GM12878 (cell line): ENCODE data around the gene DENND2C. TPM values are rescaled to one million over a fixed set of nuclear protein-coding genes. Genes with fewer than 3 reads are reported as not detected.

Experiments used
- ATAC-seq: fragments of 200-7000 bp; cut with Tn5 transposase; 3 replicates; pipeline ENCODE4 v1.9.1; 2020; ENCODE audit warnings: mild to moderate bottlenecking, moderate library complexity
- BruUV-seq: library from RNA; stranded (reverse); fragments of 400-500 nt; replicated peaks from 2 replicates; lab custom pipeline; 2021; lab: Mats Ljungman, UMichigan
- CTCF ChIA-PET: fragments of 300-600 bp; sonication (Branson Sonifier 250); formaldehyde crosslinking; extraction: SDS; loops from one replicate; lab custom pipeline; 2021; ENCODE audit warnings: inconsistent platforms; lab: Yijun Ruan, JAX
- POLR2A ChIA-PET: fragments of 350-600 bp; formaldehyde crosslinking; extraction: SDS; loops from one replicate; lab custom pipeline; 2021; ENCODE audit warnings: inconsistent platforms; lab: Charles Lee
- RAD21 ChIA-PET: fragments of 300-600 bp; sonication (Branson Sonifier 250); formaldehyde crosslinking; loops from one replicate; lab custom pipeline; 2023; ENCODE audit warnings: antibody characterized with exemption; ENCODE audit not compliant: unreplicated experiment; lab: Charles Lee
- SMC1A ChIA-PET: fragments of 300-600 bp; sonication (Branson Sonifier 250); formaldehyde crosslinking; loops from one replicate; lab custom pipeline; 2023; ENCODE audit not compliant: unreplicated experiment, uncharacterized antibody; lab: Charles Lee
- DNase-seq: peaks from one replicate; pipeline ENCODE4 v3.0.0-alpha.2; 2011; ENCODE audit warnings: low read depth, low spot score
- FAIRE-seq: peaks from 3 replicates; lab custom pipeline; 2011; peaks lifted over from hg19 to GRCh38; lab: Jason Lieb, UNC
- H2AFZ ChIP-seq: 2 replicates; pipeline ENCODE4 v1.6.0; 2011; ENCODE audit warnings: low read depth, low read length, control low read depth; ENCODE audit not compliant: control insufficient read depth
- H3K27ac ChIP-seq: 2 replicates; pipeline ENCODE4 v1.5.1; 2011; ENCODE audit warnings: control low read depth; ENCODE audit not compliant: control insufficient read depth, insufficient read depth
- H3K27me3 ChIP-seq, 2 experiments: replicated peaks in 1 of 2; 2 replicates each; pipeline versions ENCODE4 v1.6.0 to v1.6.1; 2011; ENCODE audit warnings: low read length in 1 of 2; ENCODE audit not compliant: control insufficient read depth in 2 of 2, insufficient read depth in 2 of 2
- H3K36me3 ChIP-seq, 2 experiments: 2 replicates each; pipeline ENCODE4 v1.5.1; 2011; ENCODE audit warnings: low read length in 1 of 2; ENCODE audit not compliant: control insufficient read depth in 2 of 2, insufficient read depth in 2 of 2
- H3K4me1 ChIP-seq: 2 replicates; pipeline ENCODE4 v1.6.1; 2011; ENCODE audit warnings: mild to moderate bottlenecking, low read length, moderate library complexity, mixed read lengths; ENCODE audit not compliant: control insufficient read depth, insufficient read depth
- H3K4me2 ChIP-seq: 2 replicates; pipeline ENCODE4 v1.6.0; 2011; ENCODE audit warnings: control low read depth; ENCODE audit not compliant: control insufficient read depth, insufficient read depth
- H3K4me3 ChIP-seq: fragments of 200-600 bp; sonication (generic); 2 replicates; pipeline ENCODE4 v1.5.1; 2016
- H3K79me2 ChIP-seq: 2 replicates; pipeline ENCODE4 v1.6.0; 2011; ENCODE audit warnings: low read length; ENCODE audit not compliant: control insufficient read depth, insufficient read depth
- H3K9ac ChIP-seq: 2 replicates; pipeline ENCODE4 v1.8.0; 2011; ENCODE audit warnings: low read length, control low read depth, mixed read lengths; ENCODE audit not compliant: control insufficient read depth, insufficient read depth
- H3K9me3 ChIP-seq: replicated peaks from 3 replicates; pipeline ENCODE4 v1.5.1; 2011; ENCODE audit warnings: mild to moderate bottlenecking, low read length; ENCODE audit not compliant: control insufficient read depth, insufficient read depth
- H4K20me1 ChIP-seq: 2 replicates; pipeline ENCODE4 v1.6.0; 2011; ENCODE audit not compliant: control insufficient read depth, insufficient read depth
- EED ChIP-seq: sonication (generic); IDR thresholded peaks from 2 replicates; pipeline ENCODE4 v1.6.1; 2016; ENCODE audit warnings: antibody characterized with exemption, low read depth
- HDGF ChIP-seq: fragments of 450-650 bp; IDR thresholded peaks from 2 replicates; pipeline ENCODE4 v1.6.1; 2016; ENCODE audit warnings: antibody characterized with exemption
- KAT2A ChIP-seq: conservative IDR thresholded peaks from 2 replicates; pipeline ENCODE4 v1.6.1; 2011; ENCODE audit warnings: low read depth, low read length; ENCODE audit not compliant: control insufficient read depth
- NKRF ChIP-seq: fragments of 450-650 bp; conservative IDR thresholded peaks from 2 replicates; pipeline ENCODE4 v1.6.1; 2017; ENCODE audit warnings: mild to moderate bottlenecking, moderate library complexity
- POLR2AphosphoS2 ChIP-seq: IDR thresholded peaks from 2 replicates; pipeline ENCODE4 v1.6.1; 2011; ENCODE audit warnings: low read depth, mild to moderate bottlenecking, low read length, improper control_type of control experiment, moderate library complexity
- PRDM15 ChIP-seq: fragments of 450-650 bp; formaldehyde crosslinking; IDR thresholded peaks from 2 replicates; pipeline ENCODE4 v1.4.0; 2020; ENCODE audit warnings: mild to moderate bottlenecking, moderate library complexity
- SMAD1 ChIP-seq: fragments of 450-650 bp; IDR thresholded peaks from 2 replicates; pipeline ENCODE4 v1.6.1; 2018; ENCODE audit warnings: mild to moderate bottlenecking, low read depth; ENCODE audit not compliant: partially characterized antibody
- SMAD5 ChIP-seq: IDR thresholded peaks from 2 replicates; pipeline ENCODE4 v1.6.1; 2016; ENCODE audit warnings: antibody characterized with exemption, low read depth
- SMC3 ChIP-seq: IDR thresholded peaks from 2 replicates; pipeline ENCODE4 v1.6.1; 2011; ENCODE audit warnings: low read length, improper control_type of control experiment, borderline replicate concordance
- SRF ChIP-seq, 2 experiments: IDR thresholded peaks; 2 replicates each; pipeline ENCODE4 v1.6.1; 2011; ENCODE audit warnings: low read depth in 2 of 2, low read length in 2 of 2, mild to moderate bottlenecking in 1 of 2, moderate library complexity in 1 of 2
- STAT3 ChIP-seq: IDR thresholded peaks from 2 replicates; pipeline ENCODE4 v1.6.1; 2011; ENCODE audit warnings: low read depth, low read length, improper control_type of control experiment
- TCF3 ChIP-seq: IDR thresholded peaks from 2 replicates; pipeline ENCODE4 v1.6.1; 2012; ENCODE audit warnings: low read depth, mild to moderate bottlenecking, low read length, borderline replicate concordance; ENCODE audit not compliant: insufficient read depth
- TCF7 ChIP-seq: IDR thresholded peaks from 2 replicates; pipeline ENCODE4 v1.6.1; 2014; ENCODE audit warnings: antibody characterized with exemption, borderline replicate concordance
- WRNIP1 ChIP-seq: IDR thresholded peaks from 2 replicates; pipeline ENCODE4 v1.6.1; 2011; ENCODE audit warnings: low read depth, low read length, improper control_type of control experiment, borderline replicate concordance
- ZNF622 ChIP-seq: fragments of 450-650 bp; IDR thresholded peaks from 2 replicates; pipeline ENCODE4 v1.6.1; 2017; ENCODE audit warnings: mild to moderate bottlenecking, inconsistent platforms
- WGBS: methylation state at CpG from one replicate; pipeline ENCODE4 v1.1.6; 2016; ENCODE audit warnings: low lambda C conversion rate; ENCODE audit not compliant: insufficient replicate concordance, insufficient coverage; ENCODE audit errors: missing lambda C conversion rate; 5-methylcytosine and 5-hydroxymethylcytosine counted together
- in situ Hi-C: fragments of 300-500 bp; cut with MboI; formaldehyde crosslinking; loops from 9 replicates; pipeline ENCODE4 v1.14.3; 2018; ENCODE audit warnings: mixed read lengths
- intact Hi-C: fragments of 100-400 bp; cut with micrococcal nuclease; formaldehyde crosslinking; loops from one replicate; pipeline ENCODE4 v1.14.2; 2022; ENCODE audit not compliant: unreplicated experiment
- polyA plus RNA-seq, 11 experiments: library from polyadenylated mRNA; depleted of rRNA in 4 of 11; unstranded in 6 of 11; stranded (reverse) in 5 of 11; fragments of >200 nt; fragmentation: Nextera tagmentation in 4 of 11; fragmentation: Illumina TruSeq in 1 of 11; extraction: Ambion mirVana in 4 of 11; extraction: Trizol in 1 of 11; gene quantifications; 1 replicate in 1 of 11; 2 replicates in 10 of 11; pipeline versions ENCODE4 v1.2.1 to v1.2.3, GENCODE V29; 2011 to 2016; ENCODE audit warnings: inconsistent platforms in 2 of 11, missing spikeins in 2 of 11, low read depth in 1 of 11
- total RNA-seq, 4 experiments: library from RNA; depleted of rRNA in 3 of 4; stranded (reverse); fragments of >200 nt in 3 of 4; fragmentation: Illumina TruSeq in 1 of 4; extraction: Trizol in 1 of 4; gene quantifications; 2 replicates each; pipeline versions ENCODE4 v1.2.1 to v1.2.3, GENCODE V29; 2013 to 2021
- TF ChIP-seq, protein P1 (sequence below): fragments of 150-350 bp; IDR thresholded peaks from 2 replicates; pipeline ENCODE4 v1.6.1; 2014; ENCODE audit warnings: mild to moderate bottlenecking, low read depth, low read length

The DENND2C gene
- total and polyA plus RNA-seq, 10 of the 15 experiments (the other 5 are each of a cell fraction or from before 2014, with no cell fraction given): 0.01 to 0.10 (median 0.06) TPM; not detected in 3

- no peak for TF ChIP-seq PRDM15 (CRISPR knock-in tag)
- no peak for TF ChIP-seq TCF3
- no peak for TF ChIP-seq ZNF622
Measured at GRCh38 chr1:114594046-114594445, 75.8 kb downstream of the DENND2C start (continued).

DNA sequence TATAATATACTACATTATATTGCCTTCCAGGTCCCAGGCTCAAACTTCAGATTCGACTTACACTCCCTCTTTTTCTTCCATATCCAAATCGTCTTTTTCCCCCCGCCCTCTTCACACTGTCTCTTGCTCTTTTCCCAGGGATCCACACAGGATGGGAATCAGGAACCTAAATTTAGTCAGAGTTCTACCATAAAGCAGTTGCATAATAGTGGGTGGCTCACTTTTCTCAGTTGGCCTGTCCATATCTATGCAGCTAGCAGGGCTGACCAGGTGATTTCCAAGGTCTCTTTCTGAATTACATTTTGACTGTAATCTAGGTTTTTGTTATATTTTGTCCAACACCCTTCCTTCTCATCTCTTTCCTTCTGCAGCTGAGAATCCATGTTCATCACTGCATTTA lies 80.7 kb downstream of the DENND2C start:
- H3K4me2 ChIP-seq: no peak overlapping the region
- RAD21 ChIA-PET: no interaction called here
- no peak overlapping the region for H3K4me3 ChIP-seq
- H3K9me3 ChIP-seq: no peaks in the 10 kb centered on the region
- intact Hi-C loops: no loop called here
- TF ChIP-seq EED: no peak
- no peak for TF ChIP-seq ZNF622
- no peak for TF ChIP-seq KAT2A
- TF ChIP-seq, protein P1, sequence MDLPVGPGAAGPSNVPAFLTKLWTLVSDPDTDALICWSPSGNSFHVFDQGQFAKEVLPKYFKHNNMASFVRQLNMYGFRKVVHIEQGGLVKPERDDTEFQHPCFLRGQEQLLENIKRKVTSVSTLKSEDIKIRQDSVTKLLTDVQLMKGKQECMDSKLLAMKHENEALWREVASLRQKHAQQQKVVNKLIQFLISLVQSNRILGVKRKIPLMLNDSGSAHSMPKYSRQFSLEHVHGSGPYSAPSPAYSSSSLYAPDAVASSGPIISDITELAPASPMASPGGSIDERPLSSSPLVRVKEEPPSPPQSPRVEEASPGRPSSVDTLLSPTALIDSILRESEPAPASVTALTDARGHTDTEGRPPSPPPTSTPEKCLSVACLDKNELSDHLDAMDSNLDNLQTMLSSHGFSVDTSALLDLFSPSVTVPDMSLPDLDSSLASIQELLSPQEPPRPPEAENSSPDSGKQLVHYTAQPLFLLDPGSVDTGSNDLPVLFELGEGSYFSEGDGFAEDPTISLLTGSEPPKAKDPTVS: no peak
- no peak for TF ChIP-seq TCF7
- TF ChIP-seq SMAD5: no peak
- TF ChIP-seq HDGF: no peak
- no peak for TF ChIP-seq WRNIP1
- no peak for TF ChIP-seq NKRF
- no peak for TF ChIP-seq SRF (IDR thresholded peaks at IDR 0.05; ENCODE audit: low read depth in 2 of 2, low read length in 2 of 2)
- TF ChIP-seq SMC3: no peak
- TF ChIP-seq STAT3: no peak
- TF ChIP-seq SMAD1: no peak
- TF ChIP-seq POLR2AphosphoS2: no peak
- TF ChIP-seq, all 136 proteins: peak for 0
- DNase-seq: no peak
- in situ Hi-C loops: no loop called here
- WGBS: 2% methylated on average over 3 of the region's 3 CpGs
- no peaks in the 10 kb centered on the region for H3K36me3 ChIP-seq
- no peak for ATAC-seq
- no peaks in the 10 kb centered on the region for H3K27me3 ChIP-seq
- no peak overlapping the region for H2AFZ ChIP-seq
- H3K4me1 ChIP-seq: no peaks in the 10 kb centered on the region
- CTCF ChIA-PET: no interaction called here
- SMC1A ChIA-PET: no interaction called here
- no peak overlapping the region for H3K9ac ChIP-seq
- no peaks in the 10 kb centered on the region for H4K20me1 ChIP-seq
- BruUV-seq: no TSS peak
- H3K27ac ChIP-seq: no peak overlapping the region
- POLR2A ChIA-PET: no interaction called here
- FAIRE-seq: no peak
- H3K79me2 ChIP-seq: no peaks in the 10 kb centered on the region
